ENCODE data around the gene AMBP.

AMBP gene

DNA sequence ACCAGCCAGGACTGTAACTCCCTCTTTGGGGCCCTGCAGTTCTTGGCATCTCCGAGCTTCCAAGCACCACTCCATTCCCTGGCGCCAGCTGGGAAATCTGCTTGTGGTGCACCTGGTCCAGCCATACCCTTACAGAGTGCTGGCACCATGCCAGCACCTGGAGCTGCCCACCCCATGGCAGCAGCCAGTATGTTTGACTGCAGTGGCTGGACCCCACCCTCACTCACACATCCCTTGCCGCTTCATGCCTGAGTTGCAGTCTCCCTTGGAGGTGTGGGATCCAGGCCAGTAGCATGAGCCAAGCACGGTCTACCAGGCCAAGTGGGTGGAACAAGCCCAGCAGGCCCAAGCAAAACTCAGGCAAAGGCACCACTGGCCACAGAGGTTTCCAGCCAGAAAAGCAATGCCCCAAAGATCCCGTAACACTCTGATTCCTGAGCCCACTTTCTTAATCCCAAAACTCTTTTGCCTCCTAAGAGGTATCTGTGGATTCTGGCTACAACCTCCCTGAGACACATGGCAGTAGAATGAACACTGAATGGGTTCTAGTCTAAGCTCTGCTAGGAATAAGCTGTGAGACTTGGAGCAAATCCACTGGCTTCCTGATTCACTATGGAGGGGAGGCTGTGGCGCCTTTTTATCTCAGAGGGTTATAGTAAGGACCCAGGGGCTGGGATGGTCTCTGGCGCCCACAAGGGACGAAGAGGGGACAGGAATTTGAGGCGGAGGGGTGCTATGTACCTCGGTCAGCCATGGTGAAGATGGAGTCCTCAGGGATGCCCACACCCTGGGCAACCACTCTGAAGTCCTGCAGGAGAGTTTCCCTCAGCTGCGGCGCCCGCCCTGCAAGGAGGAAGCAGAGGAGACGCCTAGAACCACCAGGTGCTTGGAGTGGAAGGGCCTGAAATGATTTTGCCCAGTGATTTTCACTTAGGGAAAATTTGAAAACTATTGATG is 5.6 kb downstream of the AMBP start:
- no peak overlapping the region for H2AFZ ChIP-seq (ENCODE audit: low read depth)
- no peak overlapping the region for H3K9ac ChIP-seq
- no peak overlapping the region for H3K27ac ChIP-seq
- no peaks in the 10 kb centered on the region for H3K4me1 ChIP-seq (ENCODE audit: low read depth, poor library complexity, severe bottlenecking)
- H3K36me3 ChIP-seq (ENCODE audit: insufficient read depth), result no peaks in the 10 kb centered on the region
- H3K4me3 ChIP-seq (IDR thresholded peaks at IDR 0.05; ENCODE audit: insufficient read depth, low read depth, low read length), result no peak overlapping the region
- H3K79me2 ChIP-seq (ENCODE audit: insufficient read depth, low read depth), result no peaks in the 10 kb centered on the region
- H4K20me1 ChIP-seq (ENCODE audit: insufficient read depth), result no peaks in the 10 kb centered on the region
- no peak overlapping the region for H3K4me2 ChIP-seq
- TF ChIP-seq CTCF (conservative IDR thresholded peaks at IDR 0.05; ENCODE audit: low read depth, low read length), result no peak
- no peaks in the 10 kb centered on the region for H3K27me3 ChIP-seq (ENCODE audit: insufficient read depth, low read depth)

GRCh38 chr9:114071197-114071795 is 6.8 kb downstream of the AMBP start:
- Histone ChIP-seq H3K4me2 (no peak overlapping the region), H3K9ac (no peak overlapping the region), H3K36me3 (ENCODE audit: insufficient read depth) (no peaks in the 10 kb centered on the region), H3K4me1 (ENCODE audit: low read depth, poor library complexity, severe bottlenecking) (no peaks in the 10 kb centered on the region), H4K20me1 (ENCODE audit: insufficient read depth) (no peaks in the 10 kb centered on the region), H3K27me3 (ENCODE audit: insufficient read depth, low read depth) (no peaks in the 10 kb centered on the region), H3K4me3 (IDR thresholded peaks at IDR 0.05; ENCODE audit: insufficient read depth, low read depth, low read length) (no peak overlapping the region), H2AFZ (ENCODE audit: low read depth) (no peak overlapping the region), H3K27ac (no peak overlapping the region), H3K79me2 (ENCODE audit: insufficient read depth, low read depth) (no peaks in the 10 kb centered on the region)
- TF ChIP-seq CTCF (conservative IDR thresholded peaks at IDR 0.05; ENCODE audit: low read depth, low read length), result no peak

- no peak overlapping the region for H3K9ac ChIP-seq
- H2AFZ ChIP-seq (ENCODE audit: low read depth), result no peak overlapping the region
- no peaks in the 10 kb centered on the region for H3K79me2 ChIP-seq (ENCODE audit: insufficient read depth, low read depth)
- no peaks in the 10 kb centered on the region for H3K27me3 ChIP-seq (ENCODE audit: insufficient read depth, low read depth)
- no peaks in the 10 kb centered on the region for H3K36me3 ChIP-seq (ENCODE audit: insufficient read depth)
- no peak overlapping the region for H3K4me2 ChIP-seq
- H3K4me1 ChIP-seq (ENCODE audit: low read depth, poor library complexity, severe bottlenecking), result no peaks in the 10 kb centered on the region
- no peak for TF ChIP-seq CTCF (conservative IDR thresholded peaks at IDR 0.05; ENCODE audit: low read depth, low read length)
- H3K4me3 ChIP-seq (IDR thresholded peaks at IDR 0.05; ENCODE audit: insufficient read depth, low read depth, low read length), result no peak overlapping the region
- H4K20me1 ChIP-seq (ENCODE audit: insufficient read depth), result no peaks in the 10 kb centered on the region
- H3K27ac ChIP-seq, result no peak overlapping the region
Measured at GRCh38 chr9:114070188-114071103, 7.7 kb downstream of the AMBP start.

DNA sequence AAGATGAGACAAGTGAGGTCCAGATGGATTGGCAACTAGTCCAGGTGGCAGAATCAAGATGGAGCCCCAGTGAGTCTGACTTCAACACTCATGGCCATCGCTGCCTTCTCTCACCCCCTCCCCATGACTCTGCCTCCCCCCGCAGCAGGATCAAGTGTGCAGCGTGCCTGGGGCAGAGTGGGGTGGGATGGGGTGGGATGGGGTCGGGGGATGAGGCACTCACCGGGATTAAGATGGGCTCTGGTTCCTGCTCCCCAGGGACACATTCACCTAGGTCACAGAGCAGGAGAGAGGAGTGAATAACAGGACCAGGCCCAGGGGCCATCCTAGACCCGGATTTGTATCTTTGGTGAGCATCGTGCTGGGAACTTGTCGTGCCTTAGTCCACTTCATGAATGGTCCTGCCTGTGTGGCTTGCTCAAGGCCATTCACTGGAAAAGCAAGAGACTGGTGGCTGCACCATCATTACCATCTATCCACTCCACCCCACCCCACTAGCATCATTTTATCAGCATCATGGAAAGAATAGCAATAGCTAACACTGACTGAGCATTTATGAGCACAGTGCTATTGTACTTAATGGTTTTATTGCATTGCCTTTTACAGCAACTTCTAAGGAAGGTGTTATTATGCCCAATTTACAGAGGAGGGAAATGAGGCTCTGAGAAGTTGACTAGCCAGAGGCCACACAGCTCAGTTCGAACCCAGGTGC is 8.5 kb downstream of the AMBP start:
- no peak overlapping the region for H3K4me2 ChIP-seq
- no peaks in the 10 kb centered on the region for H3K36me3 ChIP-seq (ENCODE audit: insufficient read depth)
- H3K27me3 ChIP-seq (ENCODE audit: insufficient read depth, low read depth), result no peaks in the 10 kb centered on the region
- no peak for TF ChIP-seq CTCF (conservative IDR thresholded peaks at IDR 0.05; ENCODE audit: low read depth, low read length)
- H3K4me1 ChIP-seq (ENCODE audit: low read depth, poor library complexity, severe bottlenecking), result no peaks in the 10 kb centered on the region
- no peak overlapping the region for H3K27ac ChIP-seq
- no peak overlapping the region for H3K9ac ChIP-seq
- no peaks in the 10 kb centered on the region for H4K20me1 ChIP-seq (ENCODE audit: insufficient read depth)
- no peaks in the 10 kb centered on the region for H3K79me2 ChIP-seq (ENCODE audit: insufficient read depth, low read depth)
- H3K4me3 ChIP-seq (IDR thresholded peaks at IDR 0.05; ENCODE audit: insufficient read depth, low read depth, low read length), result no peak overlapping the region
- H2AFZ ChIP-seq (ENCODE audit: low read depth), result no peak overlapping the region

All from KMS-11 (cell line).